ENCODE measurements around the gene PRRC2A.

Gene PRRC2A

GRCh38 chr6:31620586-31621319, at the start of gene PRRC2A:
PRRC2A (plus strand) TSS chr6:31620715; CDS start chr6:31622790, 2,075 bp downstream.
- DNase-seq, result peak; percentile 98

GRCh38 chr6:31572041-31572911, 48.2 kb upstream of the PRRC2A start, which contains the start of gene LTA:
LTA (plus strand) TSS chr6:31572289; CDS start chr6:31572743, 454 bp downstream.
- DNase-seq, result no peak

- DNase-seq, result no peak
Observed at GRCh38 chr6:31573239-31574105, 47.0 kb upstream of the PRRC2A start.

GRCh38 chr6:31574106-31575061, 46.1 kb upstream of the PRRC2A start:
- DNase-seq, result no peak

GRCh38 chr6:31575335-31575901, 45.1 kb upstream of the PRRC2A start, which contains the start of gene TNF:
TNF (plus strand) TSS chr6:31575565; CDS start chr6:31575742, 177 bp downstream.
- DNase-seq, result no peak

GRCh38 chr6:31575952-31576685, 44.4 kb upstream of the PRRC2A start:
- DNase-seq, result no peak

- DNase-seq, result no peak
Observed at GRCh38 chr6:31576897-31577578, 43.5 kb upstream of the PRRC2A start.

GRCh38 chr6:31577579-31577966, 42.9 kb upstream of the PRRC2A start:
- no peak for DNase-seq

GRCh38 chr6:31578184-31579118, 42.1 kb upstream of the PRRC2A start:
- DNase-seq, result no peak

- DNase-seq, result no peak
Observed at GRCh38 chr6:31579119-31579505, 41.4 kb upstream of the PRRC2A start.

- DNase-seq, result no peak
Observed at GRCh38 chr6:31579546-31580437, 40.7 kb upstream of the PRRC2A start.

GRCh38 chr6:31580438-31580740, 40.1 kb upstream of the PRRC2A start:
- no peak for DNase-seq

GRCh38 chr6:31580807-31581433, 39.6 kb upstream of the PRRC2A start:
- DNase-seq, result peak; percentile 35

GRCh38 chr6:31581434-31582229, 38.9 kb upstream of the PRRC2A start:
- DNase-seq, result no peak

- no peak for DNase-seq
Observed at GRCh38 chr6:31582230-31582643, 38.3 kb upstream of the PRRC2A start, which contains the start of gene LTB. LTB (minus strand) TSS chr6:31582424; CDS start chr6:31582417, 7 bp downstream.

GRCh38 chr6:31585491-31585890, 35.0 kb upstream of the PRRC2A start:
- DNase-seq, result no peak

Measured in NCI-H510A (cell line).